HG03196 (cell line): ENCODE measurements around the gene FHIT.

Source experiments
- ATAC-seq: cut with Tn5 transposase; IDR thresholded peaks from one replicate; pipeline ENCODE4 v1.9.1; 2021; ENCODE audit not compliant: unreplicated experiment

Gene FHIT

DNA sequence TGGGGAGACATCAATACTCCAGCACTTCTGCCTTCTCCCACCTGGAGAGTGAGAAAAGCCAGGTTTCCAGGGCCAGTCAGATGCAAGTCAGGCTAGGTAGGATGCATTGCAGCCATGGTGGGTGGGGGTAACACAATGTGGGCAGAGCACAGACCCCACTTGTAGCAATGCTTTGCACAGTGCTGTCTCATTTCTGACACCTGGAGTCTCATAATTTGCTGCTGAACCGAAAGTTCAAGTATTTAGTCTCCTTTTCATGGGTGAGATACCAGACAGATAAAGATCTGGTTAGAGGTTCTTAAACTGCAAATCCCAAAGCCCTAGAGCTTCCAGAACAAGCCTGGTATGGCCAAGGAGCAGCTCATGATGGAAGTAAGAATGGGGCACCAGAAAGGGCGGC, 1321.1 kb downstream of the FHIT start:
- ATAC-seq = no peak

GRCh38 chr3:59927056-59927455, 1324.2 kb downstream of the FHIT start:
- no peak for ATAC-seq

DNA sequence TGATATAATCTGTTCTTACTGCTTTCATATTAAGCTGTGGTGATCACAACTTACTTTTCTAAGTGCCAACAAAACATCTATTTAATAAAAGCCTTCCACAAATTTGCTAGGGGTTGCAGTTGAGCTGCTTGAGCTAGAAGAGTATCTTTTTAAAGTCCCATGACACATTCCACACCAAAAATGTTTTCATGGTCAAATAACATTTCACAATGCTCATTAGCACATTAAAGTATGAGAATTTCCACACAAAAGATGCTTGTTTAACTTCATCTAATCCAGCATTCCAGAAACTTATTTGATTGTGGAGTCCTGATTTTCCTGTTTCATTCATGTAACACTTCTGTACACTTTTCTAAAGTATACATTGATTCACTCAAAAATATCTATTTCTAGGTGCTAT, 1325.3 kb downstream of the FHIT start:
- ATAC-seq = no peak

DNA sequence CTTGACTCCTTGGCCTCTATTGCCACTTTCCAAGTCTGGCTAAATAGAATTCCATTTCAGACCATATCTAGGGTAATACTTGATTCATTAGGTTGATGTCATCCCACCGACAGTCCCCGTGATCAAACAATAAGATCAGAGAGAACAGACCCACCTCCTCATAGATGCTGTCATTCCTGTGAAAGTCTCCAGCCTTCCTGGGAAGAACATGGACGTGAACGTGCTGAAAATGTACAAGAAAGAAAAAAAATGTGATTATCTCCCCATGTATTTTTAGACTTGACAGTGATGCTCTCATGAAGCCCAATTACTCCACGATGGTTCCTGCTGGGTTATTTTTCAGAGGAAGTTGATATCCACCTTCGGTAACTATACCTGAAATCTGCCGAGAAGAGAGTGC, 1329.1 kb downstream of the FHIT start:
- ATAC-seq = no peak

GRCh38 chr3:59920822-59921221, 1330.4 kb downstream of the FHIT start:
- ATAC-seq = no peak

DNA sequence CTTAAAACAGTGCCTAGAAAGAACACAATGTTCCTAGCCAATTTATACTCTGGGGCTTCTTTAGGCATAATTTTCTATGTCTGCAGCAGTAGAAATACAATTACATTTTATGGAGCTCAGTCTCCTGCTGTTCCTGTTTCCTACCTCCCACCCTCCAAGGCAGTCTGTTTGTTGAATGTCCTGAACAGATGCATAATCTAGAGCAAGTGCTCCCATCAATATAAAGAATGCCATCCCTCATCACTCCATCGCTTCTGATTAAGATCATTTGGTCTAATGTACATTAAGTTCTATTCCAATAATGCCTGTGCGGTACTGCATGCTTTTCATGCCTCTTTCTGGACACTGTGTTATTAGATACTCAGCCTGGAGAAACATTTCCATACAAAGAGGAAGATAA, 1331.7 kb downstream of the FHIT start:
- ATAC-seq = no peak

- ATAC-seq = no peak
Measured at GRCh38 chr3:59914251-59914650, 1337.0 kb downstream of the FHIT start.

DNA sequence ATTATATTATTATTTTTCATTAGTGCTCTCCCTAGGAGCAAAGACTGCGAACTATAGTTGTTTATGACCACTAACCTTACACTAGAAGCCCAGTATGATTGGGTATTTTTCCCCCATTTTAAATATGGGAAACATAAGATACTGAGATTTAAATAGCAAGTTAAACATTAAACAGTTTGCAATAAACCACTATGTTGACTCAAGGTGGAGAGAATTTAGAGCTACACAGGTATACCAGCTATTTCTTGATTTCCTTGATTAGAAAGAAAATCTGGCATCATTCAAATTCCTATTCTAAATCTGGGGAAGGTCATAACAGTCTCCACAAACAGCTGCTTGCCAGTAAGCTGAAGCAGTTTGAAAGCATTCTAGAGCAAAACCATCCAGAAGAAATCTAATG, 1337.6 kb downstream of the FHIT start:
- no peak for ATAC-seq

DNA sequence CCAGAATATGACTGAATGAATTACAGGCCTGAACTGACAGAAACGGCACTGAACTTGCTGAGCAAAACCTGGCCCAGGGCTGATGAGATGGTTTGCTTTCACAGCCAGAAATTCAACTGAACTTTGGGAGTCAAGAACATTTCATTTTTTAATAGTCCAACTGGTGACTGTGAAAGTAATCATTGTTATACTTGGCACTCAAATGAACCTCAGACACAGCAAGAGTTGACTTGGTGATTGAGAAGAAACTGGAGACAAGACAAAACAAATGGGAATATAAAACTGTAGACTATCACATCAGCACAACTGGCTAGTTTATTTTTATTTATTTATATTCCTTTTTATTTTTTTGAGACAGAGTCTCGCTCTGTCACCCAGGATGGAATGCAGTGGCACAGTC, 1342.6 kb downstream of the FHIT start:
- ATAC-seq = no peak

DNA sequence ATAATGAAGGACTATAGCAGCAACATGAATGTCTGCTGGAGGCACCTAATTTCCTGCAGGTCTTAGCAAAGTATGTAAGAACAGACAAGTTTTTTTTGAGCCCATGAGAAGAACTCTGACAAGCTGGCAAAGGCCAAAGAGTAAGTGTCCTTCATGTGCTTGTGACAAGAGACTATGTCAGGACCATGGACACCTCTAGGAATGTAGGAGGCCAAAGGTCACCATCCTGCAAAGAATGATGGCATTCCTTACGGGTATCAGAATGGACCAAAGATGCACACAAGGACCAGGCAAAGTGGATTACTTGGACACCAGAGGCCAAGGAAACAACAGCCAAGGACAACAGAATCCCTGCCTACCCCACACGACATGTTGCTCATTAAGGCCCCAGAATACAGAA, 1343.0 kb downstream of the FHIT start:
- ATAC-seq = no peak

GRCh38 chr3:59904296-59904695, 1347.0 kb downstream of the FHIT start:
- ATAC-seq = no peak

GRCh38 chr3:59899061-59899460, 1352.2 kb downstream of the FHIT start:
- ATAC-seq = no peak

DNA sequence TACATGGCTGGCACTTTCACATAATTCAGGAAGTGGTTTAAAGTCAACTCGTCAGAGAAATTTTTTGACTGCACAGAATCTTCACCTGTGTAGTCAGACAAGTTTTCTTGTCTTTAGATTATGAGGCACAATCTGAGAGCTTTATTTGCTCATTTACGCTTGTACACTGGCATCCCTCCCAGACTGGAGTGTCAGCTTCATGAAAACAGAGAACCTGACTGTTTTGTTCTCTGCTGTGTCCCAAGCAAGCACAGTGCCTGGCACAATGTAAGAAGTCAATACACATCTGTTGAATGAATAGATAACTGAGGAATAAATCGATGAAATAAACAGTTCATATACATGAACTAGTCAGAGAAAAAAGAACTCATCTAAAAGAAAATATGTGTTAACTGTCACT, 1355.3 kb downstream of the FHIT start:
- ATAC-seq = no peak

DNA sequence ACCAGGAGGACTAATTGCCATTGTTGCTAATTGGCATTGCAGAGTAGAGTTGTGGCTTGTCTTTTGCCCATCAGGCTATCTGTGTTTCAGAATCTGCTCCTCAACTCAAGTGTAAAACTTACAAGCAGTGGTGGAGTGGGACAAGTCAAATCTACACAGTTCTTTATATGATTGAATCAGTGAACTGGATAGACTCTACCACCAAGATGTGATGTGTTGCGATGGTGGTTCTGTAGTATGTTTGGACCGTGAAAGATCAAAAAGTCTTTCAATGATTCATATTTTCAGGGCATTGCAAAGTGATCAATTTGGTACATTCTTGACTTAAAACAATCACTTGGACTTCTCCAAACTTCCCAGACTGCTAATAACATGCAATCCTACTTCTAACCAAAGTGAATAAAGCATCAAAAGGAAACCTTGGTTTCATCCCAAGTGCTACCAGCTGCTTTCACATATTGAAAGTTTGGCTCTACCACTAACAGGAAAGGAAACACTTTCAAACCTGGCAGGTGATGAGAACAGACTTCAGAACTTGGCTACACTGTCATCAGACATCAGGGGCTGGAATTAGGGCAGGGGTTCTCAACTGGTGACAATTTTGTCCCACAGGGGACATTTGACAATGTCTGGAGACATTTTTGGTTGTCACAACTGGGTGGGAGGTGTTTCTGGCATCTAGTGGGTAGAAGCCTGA, 1356.7 kb downstream of the FHIT start:
- no peak for ATAC-seq

- no peak for ATAC-seq
Measured at GRCh38 chr3:59890639-59891038, 1360.6 kb downstream of the FHIT start.

- no peak for ATAC-seq
Measured at GRCh38 chr3:59886790-59887189, 1364.5 kb downstream of the FHIT start.

DNA sequence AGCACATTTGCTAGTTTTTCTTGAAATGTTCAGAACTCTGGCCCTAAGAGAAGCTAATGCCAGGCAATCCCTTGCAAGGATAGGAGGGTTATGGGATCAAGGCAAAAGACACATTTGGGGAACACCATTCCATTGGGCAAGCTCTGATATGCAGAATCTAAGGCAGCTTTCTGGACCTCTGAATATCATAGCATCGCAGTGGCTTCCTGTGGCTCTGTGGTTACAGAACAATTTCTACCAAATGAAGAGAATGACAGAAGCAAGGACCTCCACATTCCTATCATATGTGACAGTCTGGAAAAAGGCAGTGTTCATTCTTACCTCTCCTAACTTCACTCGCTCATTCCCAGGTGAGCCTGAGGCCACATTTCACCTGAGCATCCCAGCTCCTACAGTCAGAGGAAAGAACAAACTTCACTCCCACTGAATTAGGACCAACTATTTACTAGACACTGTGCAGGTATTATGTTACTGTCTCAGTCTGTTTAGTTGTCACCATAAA, 1365.3 kb downstream of the FHIT start:
- no peak for ATAC-seq

DNA sequence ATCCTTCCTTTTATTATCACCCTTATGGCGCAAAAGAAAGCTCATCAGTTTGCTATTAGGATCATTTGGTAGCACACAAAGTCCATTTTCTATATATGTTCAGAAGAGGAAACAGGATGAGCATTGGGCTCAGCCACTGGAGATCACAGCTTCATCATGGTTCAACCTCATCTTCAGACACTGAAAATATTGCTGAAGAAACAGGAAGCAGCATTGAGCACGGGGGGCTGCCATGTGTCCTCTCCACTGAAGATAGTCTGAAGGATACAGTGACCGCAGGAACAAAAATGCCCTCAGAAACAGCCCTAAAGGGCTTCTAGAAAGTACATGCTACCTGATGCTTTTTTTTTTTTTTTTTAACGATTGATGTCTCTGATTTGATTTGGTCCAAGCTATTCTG, 1366.2 kb downstream of the FHIT start:
- ATAC-seq = no peak

- no peak for ATAC-seq
Measured at GRCh38 chr3:59884409-59884808, 1366.8 kb downstream of the FHIT start.

GRCh38 chr3:59882746-59883145, 1368.5 kb downstream of the FHIT start:
- no peak for ATAC-seq

- ATAC-seq = no peak
Measured at GRCh38 chr3:59880717-59881116, 1370.5 kb downstream of the FHIT start.

DNA sequence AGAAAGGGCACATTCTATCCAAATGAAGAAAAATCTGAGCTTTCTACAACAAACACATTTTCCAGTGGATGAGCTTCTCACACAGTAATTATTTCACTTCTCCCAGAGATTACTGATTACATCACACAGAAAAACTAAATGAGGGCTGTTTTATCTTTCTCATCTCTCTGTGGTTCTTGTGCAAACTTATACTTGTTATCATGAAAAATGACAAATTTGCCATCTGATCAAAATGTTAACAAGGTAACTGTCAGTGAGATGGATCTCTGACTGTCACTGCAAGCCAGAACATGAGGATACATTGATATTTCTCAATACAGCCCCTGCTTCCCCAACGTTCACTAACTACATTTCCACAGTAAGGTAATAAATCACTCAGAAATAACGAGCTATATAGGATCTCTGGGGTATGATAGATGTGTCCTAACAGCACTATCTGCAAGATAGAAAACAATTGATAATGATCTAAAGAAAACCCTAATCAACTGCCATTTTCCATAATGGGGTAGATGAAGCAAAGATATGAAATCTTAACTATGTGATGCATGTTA, 1372.1 kb downstream of the FHIT start:
- no peak for ATAC-seq

GRCh38 chr3:59878038-59878427, 1373.2 kb downstream of the FHIT start:
- no peak for ATAC-seq
